ENCODE results near the gene MINDY4B.

DNA sequence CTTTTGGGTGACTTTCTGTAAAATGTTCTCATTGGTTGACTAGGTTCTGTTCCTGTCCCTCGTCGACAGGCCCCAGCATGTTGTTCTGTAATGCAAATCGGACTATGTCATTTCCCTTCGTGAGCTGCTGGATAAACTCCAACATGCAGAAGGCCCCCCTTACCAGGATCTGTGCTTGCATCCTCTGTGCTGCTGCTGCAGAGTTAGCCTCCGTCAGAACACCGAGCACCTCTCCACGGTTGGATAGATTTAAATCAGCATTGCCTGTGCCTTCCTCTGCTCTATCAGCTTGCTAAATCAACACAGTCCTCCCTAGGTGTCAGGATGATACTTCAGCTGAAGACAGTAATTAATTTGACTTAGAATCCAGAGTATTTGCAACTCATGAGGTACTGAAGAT is 12.7 kb upstream of the MINDY4B start:
- TF ChIP-seq, protein P1, sequence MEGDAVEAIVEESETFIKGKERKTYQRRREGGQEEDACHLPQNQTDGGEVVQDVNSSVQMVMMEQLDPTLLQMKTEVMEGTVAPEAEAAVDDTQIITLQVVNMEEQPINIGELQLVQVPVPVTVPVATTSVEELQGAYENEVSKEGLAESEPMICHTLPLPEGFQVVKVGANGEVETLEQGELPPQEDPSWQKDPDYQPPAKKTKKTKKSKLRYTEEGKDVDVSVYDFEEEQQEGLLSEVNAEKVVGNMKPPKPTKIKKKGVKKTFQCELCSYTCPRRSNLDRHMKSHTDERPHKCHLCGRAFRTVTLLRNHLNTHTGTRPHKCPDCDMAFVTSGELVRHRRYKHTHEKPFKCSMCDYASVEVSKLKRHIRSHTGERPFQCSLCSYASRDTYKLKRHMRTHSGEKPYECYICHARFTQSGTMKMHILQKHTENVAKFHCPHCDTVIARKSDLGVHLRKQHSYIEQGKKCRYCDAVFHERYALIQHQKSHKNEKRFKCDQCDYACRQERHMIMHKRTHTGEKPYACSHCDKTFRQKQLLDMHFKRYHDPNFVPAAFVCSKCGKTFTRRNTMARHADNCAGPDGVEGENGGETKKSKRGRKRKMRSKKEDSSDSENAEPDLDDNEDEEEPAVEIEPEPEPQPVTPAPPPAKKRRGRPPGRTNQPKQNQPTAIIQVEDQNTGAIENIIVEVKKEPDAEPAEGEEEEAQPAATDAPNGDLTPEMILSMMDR (conservative IDR thresholded peaks at IDR 0.05; ENCODE audit: low read depth in 2 of 2), result no peak
- TF ChIP-seq POLR2AphosphoS5 (IDR thresholded peaks at IDR 0.05; ENCODE audit: low read depth), result no peak
- no peak for TF ChIP-seq EZH2 (IDR thresholded peaks at IDR 0.05; ENCODE audit: low read depth, unreplicated experiment)
- TF ChIP-seq STAT1 (IDR thresholded peaks at IDR 0.05; ENCODE audit: unreplicated experiment), result no peak
- TF ChIP-seq, protein P2, sequence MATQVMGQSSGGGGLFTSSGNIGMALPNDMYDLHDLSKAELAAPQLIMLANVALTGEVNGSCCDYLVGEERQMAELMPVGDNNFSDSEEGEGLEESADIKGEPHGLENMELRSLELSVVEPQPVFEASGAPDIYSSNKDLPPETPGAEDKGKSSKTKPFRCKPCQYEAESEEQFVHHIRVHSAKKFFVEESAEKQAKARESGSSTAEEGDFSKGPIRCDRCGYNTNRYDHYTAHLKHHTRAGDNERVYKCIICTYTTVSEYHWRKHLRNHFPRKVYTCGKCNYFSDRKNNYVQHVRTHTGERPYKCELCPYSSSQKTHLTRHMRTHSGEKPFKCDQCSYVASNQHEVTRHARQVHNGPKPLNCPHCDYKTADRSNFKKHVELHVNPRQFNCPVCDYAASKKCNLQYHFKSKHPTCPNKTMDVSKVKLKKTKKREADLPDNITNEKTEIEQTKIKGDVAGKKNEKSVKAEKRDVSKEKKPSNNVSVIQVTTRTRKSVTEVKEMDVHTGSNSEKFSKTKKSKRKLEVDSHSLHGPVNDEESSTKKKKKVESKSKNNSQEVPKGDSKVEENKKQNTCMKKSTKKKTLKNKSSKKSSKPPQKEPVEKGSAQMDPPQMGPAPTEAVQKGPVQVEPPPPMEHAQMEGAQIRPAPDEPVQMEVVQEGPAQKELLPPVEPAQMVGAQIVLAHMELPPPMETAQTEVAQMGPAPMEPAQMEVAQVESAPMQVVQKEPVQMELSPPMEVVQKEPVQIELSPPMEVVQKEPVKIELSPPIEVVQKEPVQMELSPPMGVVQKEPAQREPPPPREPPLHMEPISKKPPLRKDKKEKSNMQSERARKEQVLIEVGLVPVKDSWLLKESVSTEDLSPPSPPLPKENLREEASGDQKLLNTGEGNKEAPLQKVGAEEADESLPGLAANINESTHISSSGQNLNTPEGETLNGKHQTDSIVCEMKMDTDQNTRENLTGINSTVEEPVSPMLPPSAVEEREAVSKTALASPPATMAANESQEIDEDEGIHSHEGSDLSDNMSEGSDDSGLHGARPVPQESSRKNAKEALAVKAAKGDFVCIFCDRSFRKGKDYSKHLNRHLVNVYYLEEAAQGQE (IDR thresholded peaks at IDR 0.05; ENCODE audit: unreplicated experiment), result no peak
- no peak for TF ChIP-seq JUNB (IDR thresholded peaks at IDR 0.05; ENCODE audit: unreplicated experiment)
- TF ChIP-seq ZNF114 (CRISPR knock-in tag; IDR thresholded peaks at IDR 0.05), result no peak
- no peak for TF ChIP-seq EZH2phosphoT487 (IDR thresholded peaks at IDR 0.05; ENCODE audit: unreplicated experiment)
- TF ChIP-seq CREB1 (CRISPR knock-in tag; IDR thresholded peaks at IDR 0.05; ENCODE audit: low read depth), result no peak

Data from GM23338 (cell line).